ENCODE measurements around the gene TIPARP. TPM values are rescaled to one million over a fixed set of nuclear protein-coding genes. Genes with fewer than 3 reads are reported as not detected.

The TIPARP gene
- total RNA-seq, 4 donors from 2014 or later, result 27.7 to 287 (median 98.7) TPM

DNA sequence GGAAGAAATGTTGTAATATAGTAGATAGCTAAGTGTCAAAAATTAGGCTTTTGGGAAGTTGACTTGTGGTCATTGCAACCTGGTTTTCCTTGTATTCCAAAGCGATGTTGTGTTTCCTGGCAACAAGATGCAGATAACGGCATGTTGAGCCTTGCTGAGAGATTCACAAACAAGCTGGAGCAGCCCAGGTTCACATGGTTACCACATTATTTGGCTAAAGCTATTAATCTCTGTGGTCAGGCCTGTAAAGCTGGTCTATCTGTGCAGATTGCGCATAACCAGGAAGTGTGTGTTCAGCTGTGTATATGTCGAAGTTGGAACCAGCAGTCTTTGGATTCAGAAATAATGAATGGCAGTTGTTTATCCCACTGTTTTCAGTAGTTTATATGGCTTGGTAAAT is 6.6 kb downstream of the TIPARP start:
- TF ChIP-seq, protein P1, sequence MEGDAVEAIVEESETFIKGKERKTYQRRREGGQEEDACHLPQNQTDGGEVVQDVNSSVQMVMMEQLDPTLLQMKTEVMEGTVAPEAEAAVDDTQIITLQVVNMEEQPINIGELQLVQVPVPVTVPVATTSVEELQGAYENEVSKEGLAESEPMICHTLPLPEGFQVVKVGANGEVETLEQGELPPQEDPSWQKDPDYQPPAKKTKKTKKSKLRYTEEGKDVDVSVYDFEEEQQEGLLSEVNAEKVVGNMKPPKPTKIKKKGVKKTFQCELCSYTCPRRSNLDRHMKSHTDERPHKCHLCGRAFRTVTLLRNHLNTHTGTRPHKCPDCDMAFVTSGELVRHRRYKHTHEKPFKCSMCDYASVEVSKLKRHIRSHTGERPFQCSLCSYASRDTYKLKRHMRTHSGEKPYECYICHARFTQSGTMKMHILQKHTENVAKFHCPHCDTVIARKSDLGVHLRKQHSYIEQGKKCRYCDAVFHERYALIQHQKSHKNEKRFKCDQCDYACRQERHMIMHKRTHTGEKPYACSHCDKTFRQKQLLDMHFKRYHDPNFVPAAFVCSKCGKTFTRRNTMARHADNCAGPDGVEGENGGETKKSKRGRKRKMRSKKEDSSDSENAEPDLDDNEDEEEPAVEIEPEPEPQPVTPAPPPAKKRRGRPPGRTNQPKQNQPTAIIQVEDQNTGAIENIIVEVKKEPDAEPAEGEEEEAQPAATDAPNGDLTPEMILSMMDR (IDR thresholded peaks at IDR 0.05), result no peak
- DNase-seq (ENCODE audit: low spot score) (no peak), ATAC-seq (ENCODE audit: low FRiP score) (peak; percentile 63)

DNA sequence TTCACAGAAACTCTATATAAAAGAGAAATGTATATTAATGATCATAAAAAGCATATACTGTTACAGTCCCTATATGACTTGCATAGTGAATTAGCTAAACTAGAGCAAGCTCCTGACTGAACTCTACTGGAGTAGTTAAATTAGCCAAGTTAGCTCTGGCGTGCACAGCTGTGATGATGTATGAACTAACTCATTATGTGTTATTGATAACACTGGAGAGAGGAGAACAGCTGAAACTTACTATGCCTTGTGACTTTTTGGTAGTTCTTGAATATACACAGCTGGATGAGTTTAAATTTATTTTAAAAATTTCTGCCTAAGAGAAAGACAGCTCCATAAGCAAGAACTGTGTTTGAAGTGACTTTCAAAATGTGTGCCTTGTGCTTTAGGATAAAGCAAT is 8.1 kb downstream of the TIPARP start:
- DNase-seq (ENCODE audit: low spot score) (no peak), ATAC-seq (ENCODE audit: low FRiP score) (no peak)
- TF ChIP-seq, protein P1 (IDR thresholded peaks at IDR 0.05), result no peak

DNA sequence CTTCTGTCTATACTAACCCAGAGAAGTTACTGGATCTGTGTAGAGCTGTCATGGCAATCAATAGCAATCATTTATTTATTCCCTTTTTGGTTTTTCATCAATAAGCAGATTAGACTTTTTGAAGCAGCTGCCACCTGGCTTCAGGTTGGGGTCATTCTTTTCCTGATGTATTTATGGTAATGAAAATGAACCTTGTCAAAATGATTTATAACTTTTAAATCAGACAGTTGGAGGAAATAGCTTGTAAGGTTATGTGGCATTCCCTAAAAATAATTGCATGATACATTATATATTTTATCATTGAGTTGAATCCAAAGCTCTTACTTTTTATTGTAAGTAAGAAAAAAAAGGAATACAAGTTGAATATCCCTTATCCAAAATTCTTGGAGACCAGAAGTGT is 8.6 kb downstream of the TIPARP start:
- TF ChIP-seq, protein P1 (IDR thresholded peaks at IDR 0.05), result no peak
- ATAC-seq (ENCODE audit: low FRiP score), result no peak
- no peak for DNase-seq (ENCODE audit: low spot score)

DNA sequence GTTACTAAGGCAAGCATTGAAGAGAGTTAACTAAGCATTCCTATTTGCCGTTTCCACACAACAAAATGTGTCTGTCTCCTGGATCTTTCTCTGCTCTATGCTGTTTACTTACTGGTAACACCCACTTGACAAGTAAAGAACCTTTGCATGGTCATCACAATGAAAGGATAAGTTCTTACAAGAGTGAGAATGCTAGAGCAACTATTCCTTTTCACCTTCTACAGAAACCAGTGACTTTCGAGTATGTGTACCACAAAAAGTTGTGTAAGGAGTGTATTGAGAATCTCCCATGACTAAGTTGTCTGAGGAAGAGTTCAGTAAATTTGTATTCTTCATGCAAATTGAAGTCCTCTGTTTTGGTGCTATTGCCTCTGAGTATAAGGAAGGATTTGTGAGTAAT is 10.8 kb downstream of the TIPARP start:
- TF ChIP-seq, protein P1 (IDR thresholded peaks at IDR 0.05), result no peak
- DNase-seq (ENCODE audit: low spot score) (no peak), ATAC-seq (ENCODE audit: low FRiP score) (peak; percentile 38)

DNA sequence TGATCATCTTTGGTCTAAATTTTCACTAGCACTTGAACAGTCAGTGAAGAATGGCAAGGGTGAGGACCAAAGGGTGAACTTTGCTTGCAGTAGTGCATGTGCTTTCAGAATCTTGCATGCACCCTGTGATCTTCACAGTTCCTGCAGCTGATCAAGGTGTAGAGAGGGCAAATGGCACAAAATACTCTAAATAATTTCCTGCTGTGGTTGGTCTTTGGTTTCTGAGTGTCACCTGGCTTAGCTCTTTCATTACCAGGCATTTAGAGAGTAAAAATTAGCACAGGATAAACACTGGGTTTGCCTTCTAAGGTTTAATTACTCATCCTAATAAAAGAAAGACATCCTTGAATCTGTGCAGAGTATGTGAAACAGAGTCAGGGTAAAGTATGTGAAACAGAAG is 11.4 kb downstream of the TIPARP start:
- TF ChIP-seq, protein P1 (IDR thresholded peaks at IDR 0.05), result no peak
- DNase-seq (ENCODE audit: low spot score) (no peak), ATAC-seq (ENCODE audit: low FRiP score) (no peak)

DNA sequence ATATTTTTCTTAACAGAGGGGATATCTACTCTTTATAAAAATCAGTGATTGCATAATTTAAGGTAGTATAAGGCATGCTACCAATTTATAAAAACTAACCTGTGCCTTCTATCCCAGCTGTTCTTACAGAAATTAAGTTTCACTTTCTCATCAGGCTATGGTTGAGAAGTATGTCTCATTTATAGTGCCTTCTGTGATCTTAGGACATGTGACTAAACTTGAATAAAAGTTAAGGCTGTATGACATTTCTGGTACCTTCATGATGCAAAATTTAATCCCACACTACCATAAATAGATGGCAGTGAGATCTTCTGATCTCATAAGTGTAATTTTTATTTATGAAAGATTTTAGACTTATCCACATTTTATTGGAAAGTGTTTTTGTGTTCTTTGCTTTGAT is 12.6 kb downstream of the TIPARP start:
- DNase-seq (ENCODE audit: low spot score) (no peak), ATAC-seq (ENCODE audit: low FRiP score) (no peak)
- TF ChIP-seq, protein P1 (IDR thresholded peaks at IDR 0.05), result no peak

DNA sequence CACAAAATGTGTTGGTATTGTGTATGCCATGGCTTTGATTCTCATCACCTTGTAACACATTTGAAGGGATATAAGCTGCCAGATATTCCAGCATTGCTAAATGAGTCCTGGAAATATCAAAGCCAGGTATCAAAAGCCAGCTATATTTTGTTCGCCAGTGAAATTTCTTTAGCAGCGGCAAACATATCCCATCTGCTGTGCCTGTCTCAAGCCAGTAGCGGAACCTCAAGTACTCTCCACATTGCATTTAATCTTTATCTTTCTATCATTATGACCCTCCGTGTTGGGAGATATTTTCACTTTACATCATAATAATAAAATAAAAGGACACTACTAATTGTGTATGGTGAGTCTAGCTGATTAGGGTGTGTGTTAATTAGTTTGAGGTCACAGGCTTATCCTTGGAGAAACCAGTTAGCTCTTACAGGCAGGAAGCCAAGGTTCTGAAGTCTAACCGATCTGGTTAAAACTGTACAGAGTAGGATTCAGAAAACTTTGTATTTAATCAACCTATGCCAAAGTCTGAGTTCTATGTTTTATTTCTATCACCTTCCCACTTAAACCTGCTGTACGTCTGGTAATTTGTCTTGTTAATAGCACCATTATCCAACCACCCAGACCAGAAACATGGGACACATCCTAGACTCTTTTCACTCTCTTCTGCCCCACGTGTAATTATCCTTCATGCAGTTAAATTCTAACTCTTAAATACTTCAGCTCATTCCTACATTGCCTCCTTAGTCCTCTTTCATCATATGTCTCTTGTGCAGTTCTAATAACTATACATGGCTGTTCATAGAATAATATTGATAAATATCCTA is 14.5 kb downstream of the TIPARP start:
- TF ChIP-seq, protein P1 (IDR thresholded peaks at IDR 0.05), result no peak
- DNase-seq (ENCODE audit: low spot score) (no peak), ATAC-seq (ENCODE audit: low FRiP score) (no peak)
